H1 (cell line): ENCODE data around the gene SIN3B. TPM values are rescaled to one million over a fixed set of nuclear protein-coding genes. Genes with fewer than 3 reads are reported as not detected.

Source experiments
- CTCF ChIA-PET: fragments of 300-600 bp; sonication (Branson Sonifier 250); formaldehyde crosslinking; loops from one replicate; lab custom pipeline; 2021; ENCODE audit not compliant: partially characterized antibody; lab: Charles Lee
- POLR2A ChIA-PET: fragments of 300-600 bp; sonication (Branson Sonifier 250); formaldehyde crosslinking; loops from one replicate; lab custom pipeline; 2021; ENCODE audit warnings: inconsistent platforms; ENCODE audit not compliant: partially characterized antibody; lab: Charles Lee
- DNase-seq, 2 experiments: peaks; one replicate each; pipeline versions ENCODE4 v3.0.0 to v3.0.0-alpha.2; 2010 to 2022; ENCODE audit warnings: low spot score in 2 of 2, low read depth in 1 of 2, mixed read lengths in 1 of 2
- FAIRE-seq: peaks from 2 replicates; lab custom pipeline; 2011; peaks lifted over from hg19 to GRCh38; lab: Jason Lieb, UNC
- H2AFZ ChIP-seq: 2 replicates; pipeline ENCODE4 v1.8.1; 2012; ENCODE audit warnings: low read length, inconsistent platforms
- H2AK5ac ChIP-seq: 2 replicates; pipeline ENCODE4 v1.6.1; 2013; ENCODE audit warnings: low read depth, low read length
- H2BK120ac ChIP-seq: replicated peaks from 2 replicates; pipeline ENCODE3; 2013; ENCODE audit warnings: low read depth, low read length, inconsistent platforms
- H2BK12ac ChIP-seq: 2 replicates; pipeline ENCODE4 v1.6.1; 2013; ENCODE audit warnings: low read depth, low read length
- H2BK15ac ChIP-seq: 2 replicates; pipeline ENCODE4 v1.6.1; 2013; ENCODE audit warnings: low read length
- H2BK20ac ChIP-seq: 2 replicates; pipeline ENCODE4 v1.6.1; 2013; ENCODE audit warnings: low read length
- H2BK5ac ChIP-seq: 2 replicates; pipeline ENCODE4 v1.6.1; 2013; ENCODE audit warnings: low read depth, low read length
- H3K14ac ChIP-seq: 2 replicates; pipeline ENCODE4 v1.6.1; 2013; ENCODE audit warnings: inconsistent platforms; ENCODE audit not compliant: insufficient read length
- H3K18ac ChIP-seq: 2 replicates; pipeline ENCODE4 v1.6.1; 2013; ENCODE audit warnings: low read length; ENCODE audit errors: extremely low read depth
- H3K23ac ChIP-seq: 2 replicates; pipeline ENCODE4 v1.6.1; 2013; ENCODE audit warnings: inconsistent platforms; ENCODE audit not compliant: insufficient read length
- H3K23me2 ChIP-seq: 2 replicates; pipeline ENCODE4 v1.6.1; 2013; ENCODE audit warnings: low read depth, low read length
- H3K27ac ChIP-seq: 2 replicates; pipeline ENCODE4 v1.6.1; 2011; ENCODE audit warnings: low read depth, low read length, inconsistent platforms
- H3K27me3 ChIP-seq, 4 experiments: replicated peaks in 1 of 4; 1 replicate in 1 of 4; 2 replicates in 3 of 4; pipeline versions ENCODE4 v1.6.1 to v1.8.1; 2011 to 2013; ENCODE audit warnings: low read length in 3 of 4, mild to moderate bottlenecking in 3 of 4, inconsistent platforms in 2 of 4, mixed read lengths in 2 of 4, moderate library complexity in 1 of 4; ENCODE audit not compliant: control insufficient read depth in 3 of 4, insufficient read depth in 3 of 4; ENCODE audit errors: extremely low read depth in 1 of 4
- H3K36me3 ChIP-seq, 4 experiments: 2 replicates each; pipeline versions ENCODE4 v1.6.1 to v1.8.1; 2011 to 2013; ENCODE audit warnings: mild to moderate bottlenecking in 4 of 4, low read length in 3 of 4, moderate library complexity in 2 of 4, control low read depth in 1 of 4, inconsistent platforms in 1 of 4; ENCODE audit not compliant: insufficient read depth in 4 of 4, control insufficient read depth in 2 of 4
- H3K4ac ChIP-seq: replicated peaks from 2 replicates; pipeline ENCODE3; 2013; ENCODE audit warnings: low read length, low read depth, mixed read lengths, inconsistent platforms; ENCODE audit not compliant: insufficient read length
- H3K4me1 ChIP-seq, 4 experiments: replicated peaks in 1 of 4; 1 replicate in 1 of 4; 2 replicates in 3 of 4; pipeline versions ENCODE4 v1.6.1 to v1.8.1; 2011 to 2013; ENCODE audit warnings: low read length in 3 of 4, inconsistent platforms in 2 of 4, mixed read lengths in 1 of 4; ENCODE audit not compliant: insufficient read depth in 4 of 4, control insufficient read depth in 3 of 4
- H3K4me2 ChIP-seq, 2 experiments: 2 replicates each; pipeline versions ENCODE4 v1.6.1 to v1.8.1; 2011 to 2013; ENCODE audit warnings: low read depth in 2 of 2, low read length in 2 of 2, control low read depth in 1 of 2, inconsistent platforms in 1 of 2, mild to moderate bottlenecking in 1 of 2; ENCODE audit not compliant: insufficient read depth in 1 of 2
- H3K4me3 ChIP-seq, 4 experiments: fragments of 200-600, 300-600 bp in 1 of 4; sonication (generic), shearing (Covaris generic), sonication (Bioruptor Twin) in 1 of 4; 2 replicates each; pipeline versions ENCODE4 v1.5.1 to v1.8.1; 2011 to 2016; ENCODE audit warnings: low read length in 4 of 4, low read depth in 3 of 4, control low read depth in 2 of 4, inconsistent platforms in 2 of 4, mild to moderate bottlenecking in 2 of 4, mixed read lengths in 1 of 4, moderate library complexity in 1 of 4; ENCODE audit not compliant: insufficient read depth in 2 of 4; ENCODE audit errors: extremely low read depth in 1 of 4
- H3K56ac ChIP-seq: replicated peaks from 2 replicates; pipeline ENCODE3; 2013; ENCODE audit warnings: low read depth, mild to moderate bottlenecking, mixed read lengths, low read length, inconsistent platforms; ENCODE audit not compliant: insufficient read length
- H3K79me1 ChIP-seq: 2 replicates; pipeline ENCODE4 v1.6.1; 2013; ENCODE audit warnings: low read depth, low read length, control low read depth
- H3K79me2 ChIP-seq, 2 experiments: 2 replicates each; pipeline versions ENCODE4 v1.6.1 to v1.8.1; 2012 to 2013; ENCODE audit warnings: low read length in 2 of 2, mild to moderate bottlenecking in 2 of 2, inconsistent platforms in 1 of 2; ENCODE audit not compliant: insufficient read depth in 2 of 2, control insufficient read depth in 1 of 2
- H3K9ac ChIP-seq, 4 experiments: replicated peaks in 1 of 4; 1 replicate in 1 of 4; 2 replicates in 3 of 4; pipeline versions ENCODE4 v1.6.1 to v1.8.1; 2011 to 2013; ENCODE audit warnings: low read depth in 3 of 4, low read length in 3 of 4, control low read depth in 2 of 4, mild to moderate bottlenecking in 2 of 4, moderate library complexity in 2 of 4, inconsistent platforms in 1 of 4; ENCODE audit errors: extremely low read depth in 1 of 4
- H3K9me3 ChIP-seq, 2 experiments: 2 replicates each; pipeline versions ENCODE4 v1.6.1 to v1.8.1; 2012 to 2013; ENCODE audit warnings: mild to moderate bottlenecking in 2 of 2, moderate library complexity in 2 of 2, control low read depth in 1 of 2, inconsistent platforms in 1 of 2, low read depth in 1 of 2, low read length in 1 of 2, mixed read lengths in 1 of 2; ENCODE audit not compliant: insufficient read depth in 2 of 2
- H4K20me1 ChIP-seq, 2 experiments: replicated peaks in 1 of 2; 2 replicates each; pipeline versions ENCODE3 to v1.8.1; 2011 to 2013; ENCODE audit warnings: inconsistent platforms in 2 of 2, low read length in 2 of 2, mild to moderate bottlenecking in 1 of 2; ENCODE audit not compliant: insufficient read depth in 2 of 2, control insufficient read depth in 1 of 2
- H4K5ac ChIP-seq: 2 replicates; pipeline ENCODE4 v1.6.1; 2013; ENCODE audit warnings: low read length, low read depth, mixed read lengths, inconsistent platforms; ENCODE audit not compliant: insufficient read length
- H4K8ac ChIP-seq: 2 replicates; pipeline ENCODE4 v1.8.0; 2013; ENCODE audit warnings: mild to moderate bottlenecking, moderate library complexity, low read length, inconsistent platforms; ENCODE audit not compliant: insufficient read depth; ENCODE audit errors: extremely low read depth
- H4K91ac ChIP-seq: replicated peaks from 2 replicates; pipeline ENCODE3; 2013; ENCODE audit warnings: low read length, mixed read lengths, inconsistent platforms; ENCODE audit not compliant: insufficient read length
- KDM4A ChIP-seq: IDR thresholded peaks from one replicate; pipeline ENCODE4 v1.7.1; 2012; ENCODE audit warnings: low read depth, mild to moderate bottlenecking, moderate library complexity, low read length, inconsistent platforms; ENCODE audit not compliant: severe bottlenecking
- NRF1 ChIP-seq: IDR thresholded peaks from 2 replicates; pipeline ENCODE4 v1.6.1; 2011; ENCODE audit warnings: mild to moderate bottlenecking, low read depth, low read length, improper control_type of control experiment
- WGBS, 2 experiments: shearing (Covaris generic) in 1 of 2; methylation state at CpG; one replicate each; pipeline versions ENCODE4 v1.1.6 to v1.1.7; 2013 to 2015; ENCODE audit warnings: low lambda C conversion rate in 2 of 2, mixed read lengths in 2 of 2, inconsistent platforms in 1 of 2, low coverage in 1 of 2, missing lambda C conversion rate in 1 of 2; ENCODE audit not compliant: insufficient replicate concordance in 2 of 2, insufficient coverage in 1 of 2, insufficient read length in 1 of 2; ENCODE audit errors: extremely low coverage in 1 of 2, missing lambda C conversion rate in 1 of 2; 5-methylcytosine and 5-hydroxymethylcytosine counted together
- polyA plus RNA-seq, 7 experiments: library from polyadenylated mRNA; depleted of rRNA in 3 of 7; stranded (reverse) in 5 of 7; unstranded in 2 of 7; fragments of >200 nt in 5 of 7; fragments of 200-250 nt in 2 of 7; gene quantifications; 1 replicate in 5 of 7; 2 replicates in 1 of 7; 4 replicates in 1 of 7; pipeline versions ENCODE4 v1.2.1 to v1.2.3, GENCODE V29; 2011 to 2013; ENCODE audit warnings: missing spikeins in 2 of 7, mixed read lengths in 2 of 7
- total RNA-seq: library from RNA; stranded (reverse); fragmentation: NEBNext Ultra II Directional; extraction: Animal tissue kit (Norgen Biotek cat#: 25700); gene quantifications from 2 replicates; pipeline ENCODE4 v1.2.1, GENCODE V29; 2021

SIN3B gene
- total and polyA plus RNA-seq, 2 of the 8 experiments (the other 6 are each of a cell fraction or from before 2014, with no cell fraction given): 29.5 to 71.1 TPM

- Histone ChIP-seq H3K4me2 (no peak overlapping the region), H3K36me3 (peaks cover 6 to 29% (median 16%) of the 10 kb centered on the region in 4 experiments; a peak in 6 of 8 replicates), H3K4me1 (no peaks in the 10 kb centered on the region), H3K79me1 (no peaks in the 10 kb centered on the region), H3K23ac (no peak overlapping the region), H3K9ac (no peak overlapping the region), H3K14ac (no peak overlapping the region), H3K4me3 (no peak overlapping the region), H2AK5ac (no peak overlapping the region), H3K9me3 (peaks cover 4 to 19% of the 10 kb centered on the region in 2 experiments), H3K27ac (no peak overlapping the region), H3K79me2 (no peaks in the 10 kb centered on the region), H2BK12ac (no peak overlapping the region), H4K20me1 (peaks cover 0 to 2% of the 10 kb centered on the region in 2 experiments), H4K91ac (no peak overlapping the region), H2BK20ac (no peak overlapping the region), H2AFZ (no peak overlapping the region), H3K18ac (no peak overlapping the region), H3K4ac (no peak overlapping the region), H2BK15ac (no peak overlapping the region), H2BK5ac (no peak overlapping the region), H4K8ac (no peak overlapping the region), H3K27me3 (no peaks in the 10 kb centered on the region), H3K23me2 (no peaks in the 10 kb centered on the region), H4K5ac (no peak overlapping the region), H3K56ac (no peak overlapping the region), H2BK120ac (no peak overlapping the region)
- FAIRE-seq (no peak), DNase-seq (no peak)
- ChIA-PET CTCF (interaction anchor here (1.6 kb wide), 1 partner anchor 16 kb away, joined by 3 read pairs; no protein-coding TSS in a partner anchor), POLR2A (no interaction called here)
- TF ChIP-seq KDM4A: no peak
- no peak for TF ChIP-seq NRF1
- WGBS, 2 experiments: 86% methylated on average over 3 of the region's 3 CpGs; no CpG with 5 or more reads in 1 of the 2 experiments
Measured at GRCh38 chr19:16882146-16882545, 52.9 kb downstream of the SIN3B start.
